Osteocyte (in vitro differentiated cells): ENCODE measurements around the gene AKIRIN1. TPM values are rescaled to one million over a fixed set of nuclear protein-coding genes. Genes with fewer than 3 reads are reported as not detected.

ENCODE experiments used
- DNase-seq: peaks from one replicate; pipeline ENCODE4 v3.0.0; 2021; ENCODE audit warnings: mixed read lengths; ENCODE audit not compliant: unreplicated experiment; ENCODE audit errors: extremely low spot score
- H3K27ac Mint-ChIP-seq: one replicate; pipeline ENCODE4 v1.8.0; 2021; ENCODE audit warnings: mild to moderate bottlenecking, mixed read lengths; ENCODE audit not compliant: unreplicated experiment
- H3K27me3 Mint-ChIP-seq: one replicate; pipeline ENCODE4 v1.8.0; 2021; ENCODE audit warnings: mixed read lengths; ENCODE audit not compliant: unreplicated experiment
- H3K36me3 Mint-ChIP-seq: one replicate; pipeline ENCODE4 v1.8.0; 2021; ENCODE audit warnings: mixed read lengths; ENCODE audit not compliant: unreplicated experiment
- H3K4me1 Mint-ChIP-seq: one replicate; pipeline ENCODE4 v1.8.0; 2021; ENCODE audit warnings: mixed read lengths; ENCODE audit not compliant: unreplicated experiment
- H3K4me3 Mint-ChIP-seq: one replicate; pipeline ENCODE4 v1.8.0; 2021; ENCODE audit warnings: mild to moderate bottlenecking, moderate library complexity, mixed read lengths; ENCODE audit not compliant: unreplicated experiment
- H3K9me3 Mint-ChIP-seq: one replicate; pipeline ENCODE4 v1.8.0; 2021; ENCODE audit warnings: mixed read lengths; ENCODE audit not compliant: unreplicated experiment
- CTCF ChIP-seq: fragments of 200-600 bp; sonication (generic); IDR thresholded peaks from 2 replicates; pipeline ENCODE4 v1.5.0; 2021; ENCODE audit warnings: antibody characterized with exemption, mild to moderate bottlenecking, moderate library complexity
- total RNA-seq: library from RNA; stranded (reverse); gene quantifications from 2 replicates; pipeline ENCODE4 v1.2.1, GENCODE V29; 2021

The AKIRIN1 gene
- total RNA-seq, 1 donor from 2014 or later, result 42.7 TPM

- peak overlapping the region; percentile 71 for H3K4me3 Mint-ChIP-seq
- no peak for DNase-seq
- no peaks in the 10 kb centered on the region for H3K9me3 Mint-ChIP-seq
- TF ChIP-seq CTCF, result no peak
- H3K27ac Mint-ChIP-seq, result peak overlapping the region; percentile 74
- no peaks in the 10 kb centered on the region for H3K27me3 Mint-ChIP-seq
- H3K36me3 Mint-ChIP-seq, result peaks cover 8% of the 10 kb centered on the region
- H3K4me1 Mint-ChIP-seq, result peaks cover 46% of the 10 kb centered on the region
Observed at GRCh38 chr1:38990386-38990737, 714 bp upstream of the AKIRIN1 start.

- Mint-ChIP-seq H3K36me3 (peaks cover 10% of the 10 kb centered on the region), H3K27me3 (no peaks in the 10 kb centered on the region), H3K4me3 (peak overlapping the region; percentile 85), H3K27ac (peak overlapping the region; percentile 68), H3K9me3 (no peaks in the 10 kb centered on the region), H3K4me1 (peaks cover 35% of the 10 kb centered on the region)
- TF ChIP-seq CTCF, result no peak
- DNase-seq, result no peak
Observed at GRCh38 chr1:38991638-38992411, 749 bp downstream of the AKIRIN1 start.

- Mint-ChIP-seq H3K27ac (peak overlapping the region; percentile 68), H3K4me3 (peak overlapping the region; percentile 85), H3K9me3 (no peaks in the 10 kb centered on the region), H3K4me1 (peaks cover 38% of the 10 kb centered on the region), H3K27me3 (no peaks in the 10 kb centered on the region), H3K36me3 (peaks cover 10% of the 10 kb centered on the region)
- no peak for DNase-seq
- TF ChIP-seq CTCF, result no peak
Observed at GRCh38 chr1:38992412-38993111, 1.5 kb downstream of the AKIRIN1 start.

GRCh38 chr1:38994196-38994595, 3.1 kb downstream of the AKIRIN1 start:
- Mint-ChIP-seq H3K4me1 (peaks cover 47% of the 10 kb centered on the region), H3K36me3 (peaks cover 21% of the 10 kb centered on the region), H3K4me3 (no peak overlapping the region), H3K27ac (no peak overlapping the region), H3K9me3 (no peaks in the 10 kb centered on the region), H3K27me3 (no peaks in the 10 kb centered on the region)
- no peak for TF ChIP-seq CTCF
- DNase-seq, result no peak
